HepG2 (cell line): ENCODE measurements around the gene DPP6. TPM values are rescaled to one million over a fixed set of nuclear protein-coding genes. Genes with fewer than 3 reads are reported as not detected.
"Not testable (repeated sequence)": the region's sequence is repeated elsewhere in the genome, so short reads cannot be mapped to it uniquely, and the experiment has no call there.

Experiments
- ATAC-seq: fragments of 200-7000 bp; cut with Tn5 transposase; 3 replicates; pipeline ENCODE4 v1.9.1; 2020; ENCODE audit warnings: mild to moderate bottlenecking, moderate library complexity
- Bru-seq: library from RNA; stranded (reverse); fragments of 400-500 nt; gene quantifications from one replicate; lab custom pipeline; 2021; lab: Mats Ljungman, UMichigan
- BruChase-seq, 2 experiments: library from RNA; stranded (reverse); fragments of 400-500 nt; gene quantifications; one replicate each; lab custom pipeline; 2021; lab: Mats Ljungman, UMichigan
- BruUV-seq: library from RNA; stranded (reverse); fragments of 400-500 nt; replicated peaks from 2 replicates; lab custom pipeline; 2021; lab: Mats Ljungman, UMichigan
- CTCF ChIA-PET: fragments of 300-600 bp; formaldehyde crosslinking; extraction: SDS; loops from one replicate; lab custom pipeline; 2021; ENCODE audit warnings: low total read pairs, inconsistent platforms, low intra/inter-chr PET ratio; lab: Yijun Ruan, JAX
- POLR2A ChIA-PET: fragments of 350-600 bp; sonication (Branson Sonifier 250); formaldehyde crosslinking; loops from one replicate; lab custom pipeline; 2020; ENCODE audit warnings: antibody characterized with exemption, inconsistent platforms; lab: Yijun Ruan, JAX
- DNase-seq: peaks from one replicate; pipeline ENCODE4 v3.0.0-alpha.2; 2015; ENCODE audit warnings: low spot score
- FAIRE-seq: peaks from 3 replicates; lab custom pipeline; 2011; peaks lifted over from hg19 to GRCh38; lab: Jason Lieb, UNC
- H2AFZ ChIP-seq: one replicate; pipeline ENCODE4 v1.6.1; 2011; ENCODE audit warnings: low read length, inconsistent platforms
- H3K27ac ChIP-seq: fragments of 300-600 bp; 3 replicates; pipeline ENCODE4 v1.8.0; 2011; ENCODE audit warnings: mixed run types, mild to moderate bottlenecking, mixed read lengths, low read length, inconsistent platforms; ENCODE audit not compliant: insufficient read depth; ENCODE audit errors: extremely low read length
- H3K27me3 ChIP-seq, 2 experiments: fragments of 200-600 bp in 1 of 2; 2 replicates in 1 of 2; 3 replicates in 1 of 2; pipeline versions ENCODE4 v1.6.0 to v1.8.0; 2011; ENCODE audit warnings: low read length in 2 of 2, mild to moderate bottlenecking in 2 of 2, moderate library complexity in 2 of 2, inconsistent platforms in 1 of 2; ENCODE audit not compliant: insufficient read depth in 2 of 2, control insufficient read depth in 1 of 2
- H3K36me3 ChIP-seq, 2 experiments: fragments of 200-600 bp in 1 of 2; replicated peaks in 1 of 2; 2 replicates in 1 of 2; 3 replicates in 1 of 2; pipeline versions ENCODE4 v1.5.1 to v1.8.0; 2011; ENCODE audit warnings: low read length in 2 of 2, inconsistent platforms in 1 of 2; ENCODE audit not compliant: insufficient read depth in 2 of 2, control insufficient read depth in 1 of 2
- H3K4me1 ChIP-seq: 2 replicates; pipeline ENCODE4 v1.5.1; 2012; ENCODE audit warnings: low read length, inconsistent platforms; ENCODE audit not compliant: insufficient read depth
- H3K4me2 ChIP-seq: 2 replicates; pipeline ENCODE4 v1.6.0; 2011; ENCODE audit warnings: low read depth, low read length, inconsistent platforms
- H3K4me3 ChIP-seq, 3 experiments: fragments of 200-600 bp in 1 of 3; sonication (generic), shearing (Covaris generic) in 1 of 3; replicated peaks in 1 of 3; 2 replicates each; pipeline ENCODE4 v1.5.1; 2011 to 2016; ENCODE audit warnings: low read length in 3 of 3, inconsistent platforms in 2 of 3, low read depth in 2 of 3, mild to moderate bottlenecking in 2 of 3, control low read depth in 1 of 3, mixed read lengths in 1 of 3; ENCODE audit not compliant: insufficient read depth in 1 of 3
- H3K79me2 ChIP-seq: one replicate; pipeline ENCODE4 v1.6.1; 2011; ENCODE audit warnings: low read length, inconsistent platforms; ENCODE audit not compliant: insufficient read depth
- H3K9ac ChIP-seq: 2 replicates; pipeline ENCODE4 v1.6.0; 2011; ENCODE audit warnings: mild to moderate bottlenecking, low read depth, low read length, inconsistent platforms; ENCODE audit not compliant: insufficient read depth
- H3K9me3 ChIP-seq: 2 replicates; pipeline ENCODE4 v1.5.1; 2012; ENCODE audit warnings: mild to moderate bottlenecking, low read length
- H4K20me1 ChIP-seq: 2 replicates; pipeline ENCODE4 v1.6.0; 2011; ENCODE audit warnings: inconsistent platforms, mild to moderate bottlenecking, low read length, moderate library complexity; ENCODE audit not compliant: insufficient read depth
- WGBS: methylation state at CpG from one replicate; pipeline ENCODE4 v1.1.6; 2017; ENCODE audit warnings: low lambda C conversion rate; 5-methylcytosine and 5-hydroxymethylcytosine counted together
- in situ Hi-C: cut with HindIII; loops from 2 replicates; pipeline ENCODE4 v1.10.0; 2017; ENCODE audit warnings: low pct_unique_long_range_greater_than_20kb; ENCODE audit not compliant: extremely low pct_ligation_motif_present
- intact Hi-C: fragments of 100-400 bp; cut with micrococcal nuclease; formaldehyde crosslinking; loops from one replicate; pipeline ENCODE4 v1.10.0; 2022; ENCODE audit not compliant: unreplicated experiment
- long read RNA-seq, 2 experiments: library from RNA in 1 of 2; library from polyadenylated mRNA in 1 of 2; stranded (forward) in 1 of 2; unstranded in 1 of 2; transcript quantifications; one replicate each; pipeline ENCODE4 v2.0.0, GENCODE V29; 2019 to 2022
- polyA minus RNA-seq, 3 experiments: library from RNA; depleted of rRNA, polyadenylated mRNA; stranded (reverse); fragments of >200 nt; gene quantifications; 2 replicates each; pipeline ENCODE4 v1.2.3, GENCODE V29; 2011; ENCODE audit warnings: low replicate concordance in 1 of 3
- polyA plus RNA-seq, 8 experiments: library from polyadenylated mRNA; depleted of rRNA in 3 of 8; stranded (reverse) in 7 of 8; unstranded in 1 of 8; fragments of >200 nt; fragmentation: Illumina TruSeq in 4 of 8; extraction: Trizol in 4 of 8; gene quantifications; 2 replicates each; pipeline versions ENCODE4 v1.2.1 to v1.2.3, GENCODE V29; 2011 to 2016; ENCODE audit warnings: low read depth in 4 of 8, missing spikeins in 1 of 8, mixed read lengths in 1 of 8; ENCODE audit not compliant: insufficient read depth in 1 of 8
- total RNA-seq, 5 experiments: library from RNA; depleted of rRNA; stranded (reverse); fragments of >200 nt; fragmentation: Illumina TruSeq; extraction: Trizol; gene quantifications; 2 replicates each; pipeline ENCODE4 v1.2.3, GENCODE V29; 2016; ENCODE audit warnings: low read depth in 1 of 5

DPP6 gene
- total RNA-seq (2016; rRNA removed; fragmentation: Illumina TruSeq; extraction: Trizol) = not detected in 2 replicates
- total RNA-seq (2016; cell fraction: cytosol; rRNA removed; fragmentation: Illumina TruSeq; extraction: Trizol; ENCODE audit: low read depth) = not detected in 2 replicates
- total RNA-seq (2016; cell fraction: insoluble cytoplasmic fraction; rRNA removed; fragmentation: Illumina TruSeq; extraction: Trizol) = not detected in 2 replicates
- total RNA-seq (2016; cell fraction: membrane; rRNA removed; fragmentation: Illumina TruSeq; extraction: Trizol) = not detected in 2 replicates
- total RNA-seq (2016; cell fraction: nucleus; rRNA removed; fragmentation: Illumina TruSeq; extraction: Trizol) = not detected in 2 replicates
- polyA plus RNA-seq (2011; rRNA removed) = not detected in 2 replicates
- polyA plus RNA-seq (2011; cell fraction: cytosol; rRNA removed) = not detected in 2 replicates
- not detected in 2 replicates for polyA plus RNA-seq (2011; cell fraction: nucleus; rRNA removed)
- polyA plus RNA-seq (2012) = not detected in 2 replicates
- polyA plus RNA-seq (2016; cell fraction: cytosol; fragmentation: Illumina TruSeq; extraction: Trizol; ENCODE audit: low read depth) = not detected in 2 replicates
- polyA plus RNA-seq (2016; cell fraction: insoluble cytoplasmic fraction; fragmentation: Illumina TruSeq; extraction: Trizol; ENCODE audit: low read depth) = not detected in 2 replicates
- polyA plus RNA-seq (2016; cell fraction: membrane; fragmentation: Illumina TruSeq; extraction: Trizol; ENCODE audit: low read depth) = not detected in 2 replicates
- not detected in 2 replicates for polyA plus RNA-seq (2016; cell fraction: nucleus; fragmentation: Illumina TruSeq; extraction: Trizol; ENCODE audit: insufficient read depth, low read depth)
- polyA minus RNA-seq (2011; rRNA and poly(A)+ RNA removed; ENCODE audit: low replicate concordance) = not detected in 2 replicates
- not detected in 2 replicates for polyA minus RNA-seq (2011; cell fraction: cytosol; rRNA and poly(A)+ RNA removed)
- 0.13 TPM in 1 of 2 replicates, not detected in the other for polyA minus RNA-seq (2011; cell fraction: nucleus; rRNA and poly(A)+ RNA removed)
- percentile 6 among the genes with signal in this experiment for Bru-seq, nascent RNA
- BruChase-seq, experiment 1, labeled RNA remaining after a 6-hour chase = percentile 7 among the genes with signal in this experiment
- BruChase-seq, experiment 2, labeled RNA remaining after a 2-hour chase = percentile 11 among the genes with signal in this experiment
- long read RNA-seq, experiment 1 = 0 reads
- long read RNA-seq, experiment 2 = 0 reads

GRCh38 chr7:154051643-154052529 is at the start of gene DPP6:
Gene DPP6 (plus strand): TSS chr7:154052398.
- ATAC-seq, H3K4me1 ChIP-seq, in situ Hi-C loops: not testable (repeated sequence)

GRCh38 chr7:154009423-154009911 is 42.7 kb upstream of the DPP6 start:
- H3K4me2 ChIP-seq, H3K27ac ChIP-seq, H3K4me1 ChIP-seq, H3K79me2 ChIP-seq, BruUV-seq, H3K36me3 ChIP-seq, H3K9ac ChIP-seq, FAIRE-seq, H3K4me3 ChIP-seq, H3K9me3 ChIP-seq, CTCF ChIA-PET, ATAC-seq, H4K20me1 ChIP-seq, POLR2A ChIA-PET, H3K27me3 ChIP-seq, DNase-seq, intact Hi-C loops, H2AFZ ChIP-seq, in situ Hi-C loops: not testable (repeated sequence)
- WGBS = 0% methylated on average over 2 of the region's 3 CpGs

More at GRCh38 chr7:154051643-154052529, at the start of gene DPP6:
- DNase-seq, H3K9me3 ChIP-seq, H3K9ac ChIP-seq, intact Hi-C loops, H2AFZ ChIP-seq, H4K20me1 ChIP-seq, H3K27me3 ChIP-seq, H3K79me2 ChIP-seq, H3K27ac ChIP-seq, FAIRE-seq, H3K4me2 ChIP-seq, H3K36me3 ChIP-seq, CTCF ChIA-PET, POLR2A ChIA-PET, H3K4me3 ChIP-seq, BruUV-seq: not testable (repeated sequence)
- 32% methylated on average over 16 of the region's 81 CpGs for whole genome bisulfite sequencing

GRCh38 chr7:154010726-154011568 is 41.3 kb upstream of the DPP6 start:
- H3K9ac ChIP-seq, H3K79me2 ChIP-seq, H3K4me1 ChIP-seq, POLR2A ChIA-PET, H4K20me1 ChIP-seq, BruUV-seq, DNase-seq, FAIRE-seq, H3K36me3 ChIP-seq, ATAC-seq, CTCF ChIA-PET, H2AFZ ChIP-seq, H3K4me3 ChIP-seq, in situ Hi-C loops, H3K27ac ChIP-seq, H3K27me3 ChIP-seq, H3K4me2 ChIP-seq, H3K9me3 ChIP-seq, intact Hi-C loops: not testable (repeated sequence)
- 15% methylated on average over 3 of the region's 4 CpGs for WGBS
